Measurements from ENCODE around the gene SLC4A5.
"Not testable (repeated sequence)": the region's sequence is repeated elsewhere in the genome, so short reads cannot be mapped to it uniquely, and the experiment has no call there.

SLC4A5 gene

GRCh38 chr2:74194799-74195198 lies 148.4 kb downstream of the SLC4A5 start:
- FAIRE-seq: no peak

GRCh38 chr2:74191596-74192380 lies 151.4 kb downstream of the SLC4A5 start:
- FAIRE-seq: no peak

- no peak for FAIRE-seq
Observed at GRCh38 chr2:74188696-74189095, 154.5 kb downstream of the SLC4A5 start.

GRCh38 chr2:74188018-74188601 lies 155.1 kb downstream of the SLC4A5 start:
- no peak for FAIRE-seq

- not testable (repeated sequence) for FAIRE-seq
Observed at GRCh38 chr2:74186706-74187105, 156.5 kb downstream of the SLC4A5 start.

GRCh38 chr2:74186038-74186437 lies 157.2 kb downstream of the SLC4A5 start:
- FAIRE-seq: no peak

- FAIRE-seq: no peak
Observed at GRCh38 chr2:74183878-74184277, 159.3 kb downstream of the SLC4A5 start.

GRCh38 chr2:74181739-74182138 lies 161.5 kb downstream of the SLC4A5 start:
- FAIRE-seq: no peak

- FAIRE-seq: no peak
Observed at GRCh38 chr2:74179063-74179865, 164.0 kb downstream of the SLC4A5 start.

GRCh38 chr2:74178211-74179062 lies 164.8 kb downstream of the SLC4A5 start, which contains the start of gene MOB1A:
MOB1A (minus strand) TSS chr2:74178879; CDS start chr2:74178674, 205 bp downstream.
- FAIRE-seq: peak; percentile 70

- no peak for FAIRE-seq
Observed at GRCh38 chr2:74177696-74178095, 165.5 kb downstream of the SLC4A5 start.

- FAIRE-seq: no peak
Observed at GRCh38 chr2:74174909-74175308, 168.3 kb downstream of the SLC4A5 start.

GRCh38 chr2:74168739-74169138 lies 174.5 kb downstream of the SLC4A5 start:
- no peak for FAIRE-seq

All from colon (tissue), 2 donors.